ENCODE data around the gene XK.
"Not testable (repeated sequence)": the region's sequence is repeated elsewhere in the genome, so short reads cannot be mapped to it uniquely, and the experiment has no call there.

GRCh38 chrX:37650879-37651278 is 34.7 kb upstream of the XK start:
- not testable (repeated sequence) for TF ChIP-seq ZSCAN18 (CRISPR knock-in tag; IDR thresholded peaks at IDR 0.05); NFE2L1 (CRISPR knock-in tag; IDR thresholded peaks at IDR 0.05); ZNF281 (CRISPR knock-in tag; IDR thresholded peaks at IDR 0.05); E2F4 (CRISPR knock-in tag; IDR thresholded peaks at IDR 0.05; ENCODE audit: borderline replicate concordance, low read depth); ZBTB21 (CRISPR knock-in tag; IDR thresholded peaks at IDR 0.05; ENCODE audit: borderline replicate concordance); NFYB (CRISPR knock-in tag; conservative IDR thresholded peaks at IDR 0.05; ENCODE audit: low read depth); CREB1 (CRISPR knock-in tag; IDR thresholded peaks at IDR 0.05)
- TF ChIP-seq, protein P1, sequence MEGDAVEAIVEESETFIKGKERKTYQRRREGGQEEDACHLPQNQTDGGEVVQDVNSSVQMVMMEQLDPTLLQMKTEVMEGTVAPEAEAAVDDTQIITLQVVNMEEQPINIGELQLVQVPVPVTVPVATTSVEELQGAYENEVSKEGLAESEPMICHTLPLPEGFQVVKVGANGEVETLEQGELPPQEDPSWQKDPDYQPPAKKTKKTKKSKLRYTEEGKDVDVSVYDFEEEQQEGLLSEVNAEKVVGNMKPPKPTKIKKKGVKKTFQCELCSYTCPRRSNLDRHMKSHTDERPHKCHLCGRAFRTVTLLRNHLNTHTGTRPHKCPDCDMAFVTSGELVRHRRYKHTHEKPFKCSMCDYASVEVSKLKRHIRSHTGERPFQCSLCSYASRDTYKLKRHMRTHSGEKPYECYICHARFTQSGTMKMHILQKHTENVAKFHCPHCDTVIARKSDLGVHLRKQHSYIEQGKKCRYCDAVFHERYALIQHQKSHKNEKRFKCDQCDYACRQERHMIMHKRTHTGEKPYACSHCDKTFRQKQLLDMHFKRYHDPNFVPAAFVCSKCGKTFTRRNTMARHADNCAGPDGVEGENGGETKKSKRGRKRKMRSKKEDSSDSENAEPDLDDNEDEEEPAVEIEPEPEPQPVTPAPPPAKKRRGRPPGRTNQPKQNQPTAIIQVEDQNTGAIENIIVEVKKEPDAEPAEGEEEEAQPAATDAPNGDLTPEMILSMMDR (IDR thresholded peaks at IDR 0.05) = not testable (repeated sequence)

Data from WTC11 (cell line).